BJ (cell line): ENCODE measurements around the gene HMOX1. TPM values are rescaled to one million over a fixed set of nuclear protein-coding genes. Genes with fewer than 3 reads are reported as not detected.

Experiments
- CTCF ChIA-PET: fragments of 350-600 bp; formaldehyde crosslinking; extraction: SDS; loops from one replicate; lab custom pipeline; 2021; ENCODE audit warnings: antibody characterized with exemption, inconsistent platforms; lab: Yijun Ruan, JAX
- POLR2A ChIA-PET: fragments of 300-600 bp; sonication (Branson Sonifier 250); formaldehyde crosslinking; extraction: SDS; loops from one replicate; lab custom pipeline; 2021; ENCODE audit warnings: antibody characterized with exemption; lab: Charles Lee
- DNase-seq: peaks from one replicate; pipeline ENCODE4 v3.0.0-alpha.2; 2011; ENCODE audit warnings: low read depth
- H3K27me3 ChIP-seq: 2 replicates; pipeline ENCODE4 v1.6.0; 2011; ENCODE audit warnings: low read length; ENCODE audit not compliant: control insufficient read depth, insufficient read depth
- H3K36me3 ChIP-seq: 2 replicates; pipeline ENCODE4 v1.5.1; 2011; ENCODE audit warnings: low read length; ENCODE audit not compliant: control insufficient read depth, insufficient read depth
- H3K4me3 ChIP-seq: 2 replicates; pipeline ENCODE4 v1.5.1; 2011; ENCODE audit warnings: low read depth, mild to moderate bottlenecking, control low read depth, low read length
- CTCF ChIP-seq: IDR thresholded peaks from 2 replicates; pipeline ENCODE4 v1.5.1; 2011; ENCODE audit warnings: low read depth, mild to moderate bottlenecking, control low read depth, inconsistent platforms, low read length, moderate library complexity; ENCODE audit not compliant: insufficient read depth
- polyA plus RNA-seq: library from polyadenylated mRNA; depleted of rRNA; stranded (reverse); fragments of >200 nt; gene quantifications from 2 replicates; pipeline ENCODE4 v1.2.3, GENCODE V29; 2011

Gene HMOX1
- polyA plus RNA-seq, 1 experiment, result 71.2 TPM

GRCh38 chr22:35347462-35347861 lies 33.4 kb upstream of the HMOX1 start:
- Histone ChIP-seq H3K4me3 (no peak overlapping the region), H3K27me3 (no peaks in the 10 kb centered on the region), H3K36me3 (peaks cover 31% of the 10 kb centered on the region)
- POLR2A ChIA-PET, result no interaction called here
- DNase-seq, result no peak
- CTCF ChIA-PET, result interaction anchor here (2.2 kb wide), 1 partner anchor 83 kb away, joined by 6 read pairs; no protein-coding TSS in a partner anchor
- no peak for TF ChIP-seq CTCF

- no peak for TF ChIP-seq CTCF
- H3K4me3 ChIP-seq, result no peak overlapping the region
- H3K36me3 ChIP-seq, result peaks cover 28% of the 10 kb centered on the region
- H3K27me3 ChIP-seq, result no peaks in the 10 kb centered on the region
- ChIA-PET CTCF (interaction anchor here (2.2 to 2.4 kb wide), 2 partner anchors 32 to 82 kb away, joined by 5 to 6 read pairs; no protein-coding TSS in a partner anchor), POLR2A (no interaction called here)
- no peak for DNase-seq
Observed at GRCh38 chr22:35348026-35348590, 32.8 kb upstream of the HMOX1 start.

GRCh38 chr22:35348703-35349102 lies 32.2 kb upstream of the HMOX1 start:
- TF ChIP-seq CTCF, result no peak
- POLR2A ChIA-PET, result no interaction called here
- CTCF ChIA-PET, result interaction anchor here (2.2 to 2.4 kb wide), 2 partner anchors 32 to 82 kb away, joined by 5 to 6 read pairs; no protein-coding TSS in a partner anchor
- DNase-seq, result no peak
- Histone ChIP-seq H3K36me3 (peaks cover 25% of the 10 kb centered on the region), H3K4me3 (no peak overlapping the region), H3K27me3 (no peaks in the 10 kb centered on the region)

GRCh38 chr22:35349368-35349703 lies 31.6 kb upstream of the HMOX1 start:
- no peak overlapping the region for H3K4me3 ChIP-seq
- CTCF ChIA-PET, result interaction anchor here (0.7 to 2.6 kb wide), 10 partner anchors 12 to 278 kb away, joined by 4 to 41 read pairs (median 8); no protein-coding TSS in a partner anchor
- POLR2A ChIA-PET, result no interaction called here
- no peak for DNase-seq
- no peaks in the 10 kb centered on the region for H3K27me3 ChIP-seq
- H3K36me3 ChIP-seq, result peaks cover 22% of the 10 kb centered on the region
- no peak for TF ChIP-seq CTCF

DNA sequence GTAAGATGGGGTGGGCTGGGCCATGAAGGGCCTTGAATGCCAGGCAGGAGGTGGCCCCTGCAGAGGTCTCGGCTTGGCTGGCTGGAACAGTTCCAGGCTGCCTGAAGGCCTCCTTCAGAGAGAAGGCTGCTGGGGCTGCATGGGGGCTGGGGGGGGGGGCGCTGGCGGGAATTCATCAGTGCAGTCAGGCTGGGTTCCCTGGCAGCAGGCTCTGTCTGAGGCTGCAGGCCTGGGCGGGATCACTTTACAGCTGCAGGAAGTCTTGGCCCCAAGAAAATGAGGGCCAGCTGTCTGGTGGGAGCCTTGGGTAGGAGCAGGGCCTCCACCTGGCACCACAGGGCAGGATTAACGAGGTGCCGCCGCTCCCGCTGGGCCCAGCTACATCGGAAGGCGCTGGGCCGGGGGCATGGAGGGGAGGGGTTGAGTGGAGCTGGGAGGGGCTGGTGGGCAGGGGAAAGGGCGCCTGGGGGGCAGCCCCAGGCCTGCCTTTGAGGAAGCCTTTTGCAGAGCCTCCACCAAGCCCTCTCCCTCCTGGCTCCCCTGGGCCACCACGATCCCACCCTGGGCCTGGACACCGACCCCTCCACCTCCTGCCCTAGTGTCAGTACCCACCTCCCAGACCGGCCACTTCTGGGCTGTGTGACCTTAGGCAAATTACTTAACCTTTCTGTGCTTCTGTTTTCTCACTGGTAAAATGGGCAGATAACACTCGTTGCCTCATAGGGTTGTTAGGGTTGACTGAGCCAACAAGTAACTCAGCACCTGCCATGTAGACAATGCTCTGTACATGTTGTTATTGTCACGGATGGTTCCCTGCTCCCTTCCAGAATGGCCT lies 31.0 kb upstream of the HMOX1 start:
- POLR2A ChIA-PET, result no interaction called here
- no peak for TF ChIP-seq CTCF
- no peak overlapping the region for H3K4me3 ChIP-seq

More for the DNA sequence above, 31.0 kb upstream of the HMOX1 start:
- Histone ChIP-seq H3K27me3 (no peaks in the 10 kb centered on the region), H3K36me3 (peaks cover 19% of the 10 kb centered on the region)
- CTCF ChIA-PET, result interaction anchor here (0.7 to 2.6 kb wide), 18 partner anchors 11 to 716 kb away, joined by 3 to 41 read pairs (median 5); no protein-coding TSS in a partner anchor
- no peak for DNase-seq
